Stimulated activated CD4-positive, alpha-beta T cell treated with anti-CD3 and anti-CD28 coated beads, Interleukin-1b, Interleukin-23, amount 100 ng/mL, for 4 hours (primary cell): ENCODE data around the gene RYR2.

Experiments
- DNase-seq, 2 donors: peaks; one replicate each; pipeline ENCODE4 v3.0.0-alpha.2; 2020; ENCODE audit warnings: low read depth in 2 of 2

RYR2 gene

DNA sequence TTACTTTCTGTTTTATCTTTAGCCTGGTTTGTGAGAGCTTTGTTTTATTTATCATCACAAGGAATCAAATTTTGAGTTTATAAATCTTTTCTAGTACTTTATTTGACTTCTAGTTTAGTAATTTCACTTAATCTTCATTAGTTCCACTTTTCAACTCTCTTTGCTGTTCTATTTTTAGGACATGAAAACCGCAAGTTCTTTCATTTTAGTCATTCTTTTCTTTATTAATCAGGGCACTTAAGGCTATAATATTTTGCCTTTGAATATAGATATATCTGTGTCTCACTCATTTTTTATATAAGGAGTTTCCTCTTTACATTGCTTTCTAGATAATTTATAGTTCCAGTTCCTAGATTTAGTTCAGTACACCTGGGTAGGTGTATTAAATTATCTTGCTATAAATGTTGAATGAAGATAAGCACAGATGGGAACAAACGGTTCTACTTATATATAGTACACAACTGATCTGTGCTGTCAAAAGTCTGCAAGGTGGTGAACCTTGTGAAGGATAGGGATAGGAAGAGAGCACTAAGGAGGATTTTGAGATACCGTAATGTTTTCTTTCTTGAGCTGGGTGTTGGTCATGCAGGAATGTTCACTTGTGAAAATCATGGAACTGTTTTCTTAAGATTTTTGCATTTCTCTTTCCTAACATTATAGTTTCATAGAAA is 402.3 kb downstream of the RYR2 start:
- DNase-seq, result no peak

DNA sequence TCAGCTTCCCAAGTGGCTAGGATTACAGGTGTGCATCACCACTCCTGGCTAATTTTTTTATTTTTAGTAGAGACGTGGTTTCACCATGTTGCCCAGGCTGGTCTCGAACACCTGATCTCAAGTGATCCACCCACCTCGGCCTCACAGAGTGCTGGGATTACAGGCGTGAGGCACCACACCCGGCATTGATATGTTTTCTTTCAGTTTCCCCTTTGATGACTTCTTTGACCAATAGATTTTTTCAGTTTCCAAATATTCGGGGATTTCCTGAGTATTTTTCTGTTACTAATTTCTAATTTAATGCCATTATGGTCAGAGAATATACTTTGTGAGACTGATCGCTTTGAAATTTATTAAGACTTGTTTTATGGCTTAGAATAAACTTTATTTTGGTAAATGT is 406.1 kb downstream of the RYR2 start:
- no peak for DNase-seq

DNA sequence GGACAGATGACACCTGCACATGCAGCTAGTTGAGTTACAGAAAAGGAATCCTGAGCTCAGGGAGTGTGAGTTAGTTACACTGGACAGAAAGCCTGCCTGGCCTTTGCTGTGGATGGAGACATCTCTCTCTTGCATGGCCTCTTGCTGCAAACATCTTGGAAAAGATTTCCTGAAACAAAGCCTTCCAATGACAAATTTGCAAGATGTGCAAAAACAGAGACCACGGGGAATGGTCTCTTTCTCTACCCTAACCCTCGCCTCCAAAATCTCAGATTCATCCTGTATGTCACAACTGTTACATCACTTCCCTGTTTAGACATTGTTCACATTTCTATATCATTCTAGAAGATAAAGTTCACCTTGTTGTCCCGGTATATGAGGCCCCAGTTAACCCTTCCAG is 415.6 kb downstream of the RYR2 start:
- no peak for DNase-seq

GRCh38 chr1:237467320-237467719 is 425.3 kb downstream of the RYR2 start:
- DNase-seq, result no peak

DNA sequence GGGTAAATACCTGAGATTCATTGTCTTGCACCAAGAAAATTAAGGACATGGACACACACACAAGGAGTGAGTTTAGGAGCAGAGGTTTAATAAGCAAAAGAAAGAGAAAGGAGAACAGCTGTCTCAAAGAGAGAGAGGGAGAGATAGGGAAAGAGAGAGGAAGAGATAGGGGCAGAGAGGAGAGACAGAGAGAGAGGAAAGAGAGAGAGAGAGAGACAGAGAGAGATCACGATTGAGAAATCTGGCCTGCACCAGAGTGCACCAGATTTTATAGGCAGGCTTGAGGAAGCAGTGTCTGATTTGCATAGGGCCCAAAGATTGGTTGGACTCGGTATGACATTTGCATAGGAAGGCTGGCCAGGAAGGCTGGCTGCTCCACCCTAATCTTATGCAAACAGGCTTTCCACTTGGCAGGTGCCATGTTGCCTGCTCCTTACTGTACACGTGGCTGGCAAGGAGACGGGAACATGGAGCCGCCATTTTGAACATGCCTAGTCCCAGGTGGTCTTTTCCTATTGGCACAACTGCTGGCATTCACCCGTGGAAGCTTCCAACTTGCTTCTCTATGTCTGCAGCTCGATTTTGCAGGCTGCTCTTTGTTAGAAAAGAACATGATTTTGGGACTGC is 428.8 kb downstream of the RYR2 start:
- no peak for DNase-seq

DNA sequence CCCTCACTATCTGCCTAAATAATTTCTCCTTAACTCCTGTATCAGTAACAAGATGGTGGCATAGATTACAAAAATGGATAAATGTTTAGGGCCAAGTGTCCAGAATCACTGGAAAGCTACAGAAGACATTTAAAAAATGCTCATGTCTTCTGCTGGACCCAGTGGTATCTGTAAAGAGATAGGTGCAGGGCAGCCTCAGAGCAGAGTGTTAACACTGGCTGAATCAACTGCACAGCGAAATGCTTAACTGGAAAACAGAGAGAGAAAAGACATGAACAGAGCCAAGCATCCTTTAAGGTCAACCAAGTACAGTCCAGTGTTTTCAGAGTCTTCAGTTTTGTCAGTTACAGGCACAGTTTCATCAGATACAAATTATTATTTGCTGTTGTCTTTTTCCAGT is 429.4 kb downstream of the RYR2 start:
- DNase-seq, result no peak

DNA sequence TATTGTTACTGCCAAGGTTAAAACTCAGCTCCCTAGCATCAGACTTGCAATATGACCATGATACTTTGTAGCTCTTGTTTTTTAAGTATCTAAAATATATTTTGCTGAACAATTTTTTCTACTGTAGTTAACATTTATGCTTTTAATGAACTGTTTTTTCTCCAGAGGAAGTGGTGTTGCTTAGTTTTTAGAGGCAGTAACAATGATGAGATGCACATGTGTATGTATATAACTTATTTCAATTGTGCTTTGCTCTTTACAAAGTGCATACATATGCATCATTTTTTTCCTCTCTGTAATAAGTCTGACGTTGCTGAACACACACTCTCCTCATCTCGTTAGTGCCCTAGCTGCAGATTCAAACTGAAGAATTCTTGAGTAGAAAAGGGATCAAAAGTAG is 430.0 kb downstream of the RYR2 start:
- DNase-seq, result no peak

DNA sequence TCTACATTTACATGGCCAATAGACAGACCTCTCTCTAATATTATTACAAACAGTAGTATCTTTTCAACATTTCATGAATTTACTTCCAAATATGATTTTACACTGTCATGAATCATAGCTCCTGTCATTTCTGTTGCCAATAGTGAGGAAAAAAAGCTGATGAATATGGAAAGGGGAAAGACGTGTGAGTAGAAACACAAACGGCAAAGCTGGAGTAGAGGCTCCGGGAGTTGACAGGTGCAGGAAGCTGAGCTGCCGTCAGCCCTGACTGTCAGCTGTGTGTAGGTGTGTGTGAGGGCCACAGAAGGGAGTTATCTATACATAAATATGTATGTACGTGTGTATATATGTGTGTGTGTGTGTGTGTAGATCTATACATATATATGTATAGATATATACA is 431.9 kb downstream of the RYR2 start:
- DNase-seq, result no peak

DNA sequence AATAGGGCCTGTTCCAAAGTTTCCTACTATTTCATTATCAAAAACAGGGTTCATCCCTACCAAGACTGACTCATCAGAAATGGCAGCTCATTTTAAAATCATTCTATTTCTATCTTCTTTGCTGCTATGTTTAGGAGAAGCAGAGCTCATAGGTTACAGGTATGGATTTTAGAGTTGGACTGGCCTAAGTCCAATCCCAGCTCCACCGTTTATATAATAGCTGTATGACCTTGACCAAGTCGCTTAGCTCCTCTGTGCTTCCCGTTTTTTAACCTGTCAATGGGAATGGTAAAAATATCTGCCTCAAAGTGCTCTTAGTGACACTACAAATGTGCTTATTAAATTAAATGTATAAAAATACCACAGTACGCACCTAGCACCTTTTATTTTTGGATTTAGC is 436.1 kb downstream of the RYR2 start:
- DNase-seq, result no peak

- DNase-seq, result no peak
These were observed 436.9 kb downstream of the RYR2 start for GRCh38 chr1:237478842-237479241.

DNA sequence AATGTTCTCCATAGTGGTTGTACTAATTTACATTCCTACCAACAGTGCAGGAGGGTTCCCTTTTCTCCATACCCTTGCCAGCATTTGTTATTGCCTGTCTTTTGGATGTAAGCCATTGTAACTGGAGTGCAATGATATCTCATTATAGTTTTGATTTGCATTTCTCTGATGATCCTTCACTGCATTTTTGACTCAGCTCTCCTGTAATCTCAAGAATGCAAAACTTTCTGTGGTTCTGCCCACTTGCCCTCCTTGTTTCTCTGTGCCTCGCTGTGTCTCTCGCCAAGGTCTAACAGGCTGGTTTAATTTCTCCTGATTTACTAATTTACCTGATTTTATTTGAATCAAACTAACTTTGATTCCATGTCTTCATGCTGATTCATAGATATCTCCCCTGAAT is 440.8 kb downstream of the RYR2 start:
- no peak for DNase-seq

- no peak for DNase-seq
These were observed 450.4 kb downstream of the RYR2 start for GRCh38 chr1:237492359-237492758.

- no peak for DNase-seq
These were observed 458.6 kb downstream of the RYR2 start for GRCh38 chr1:237500566-237500965.

DNA sequence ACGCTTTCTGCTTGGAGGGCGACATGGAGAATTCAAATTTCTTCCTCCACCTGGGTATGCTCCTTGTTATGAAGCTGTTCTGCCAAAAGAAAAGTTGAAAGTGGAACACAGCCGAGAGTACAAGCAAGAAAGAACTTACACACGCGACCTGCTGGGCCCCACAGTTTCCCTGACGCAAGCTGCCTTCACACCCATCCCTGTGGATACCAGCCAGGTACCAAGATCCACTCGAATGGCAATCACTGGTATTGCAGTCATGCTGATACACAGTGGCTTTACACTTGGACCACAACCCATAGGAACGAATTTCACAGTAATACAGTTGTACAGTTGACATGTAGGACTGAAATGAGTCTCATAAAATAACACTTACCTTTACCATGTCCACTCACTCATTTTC is 461.3 kb downstream of the RYR2 start:
- DNase-seq, result no peak

DNA sequence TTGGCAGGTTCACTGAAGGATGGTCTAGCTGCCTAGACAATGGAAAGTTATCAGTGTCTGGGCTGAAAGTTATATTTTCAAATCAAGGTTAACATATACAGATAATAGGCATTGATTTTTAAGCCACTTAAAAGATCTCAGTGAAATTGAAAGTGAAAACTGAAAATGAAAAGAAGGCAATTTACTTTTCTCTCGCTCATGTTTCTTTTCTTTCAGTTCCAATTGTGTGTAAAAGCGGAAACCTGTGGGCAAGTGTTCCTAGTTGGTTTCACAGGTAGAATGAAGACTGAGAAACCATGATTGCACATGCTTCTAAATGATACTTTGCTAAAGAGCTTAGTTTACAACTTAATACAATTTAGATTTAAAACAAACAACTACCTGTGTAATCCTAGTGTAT is 465.0 kb downstream of the RYR2 start:
- no peak for DNase-seq

- DNase-seq, result no peak
These were observed 467.8 kb downstream of the RYR2 start for GRCh38 chr1:237509748-237510147.

DNA sequence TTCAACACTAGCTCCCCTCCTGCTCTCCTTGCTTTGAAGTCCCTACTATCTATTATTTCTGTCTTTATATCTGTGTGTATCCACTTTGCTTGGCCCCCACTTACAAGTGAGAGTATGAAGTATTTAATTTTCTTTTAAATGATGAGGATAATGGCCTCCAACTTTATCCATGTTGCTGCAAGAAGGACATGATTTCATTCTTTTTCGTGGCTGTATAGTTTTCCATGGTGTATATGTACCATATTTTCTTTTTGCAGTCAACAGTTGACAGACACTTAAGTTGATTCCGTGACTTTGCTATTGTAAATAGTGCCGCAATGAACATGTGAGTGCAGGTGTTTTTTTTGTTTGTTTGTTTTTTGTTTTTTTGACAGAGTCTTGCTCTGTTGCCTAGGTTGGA is 483.1 kb downstream of the RYR2 start:
- DNase-seq, result no peak

DNA sequence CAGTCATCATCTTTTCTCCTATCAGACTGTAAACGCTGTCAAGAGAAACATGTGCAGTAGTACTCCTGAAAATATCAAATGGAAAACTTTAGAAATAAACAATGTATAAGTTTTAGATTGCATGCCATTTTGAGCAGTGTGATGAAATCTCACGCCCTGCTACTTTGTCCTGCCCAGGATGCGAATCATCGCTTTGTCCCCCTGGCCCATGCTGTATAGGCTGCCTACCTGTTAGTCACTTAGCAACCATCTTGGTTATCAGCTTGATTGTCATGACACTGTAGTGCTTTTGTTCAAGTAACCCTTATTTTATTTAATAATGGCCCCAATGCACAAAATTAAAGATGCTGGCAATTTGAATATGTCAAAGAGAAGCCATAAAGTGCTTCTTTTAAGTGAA is 485.8 kb downstream of the RYR2 start:
- DNase-seq, result no peak

DNA sequence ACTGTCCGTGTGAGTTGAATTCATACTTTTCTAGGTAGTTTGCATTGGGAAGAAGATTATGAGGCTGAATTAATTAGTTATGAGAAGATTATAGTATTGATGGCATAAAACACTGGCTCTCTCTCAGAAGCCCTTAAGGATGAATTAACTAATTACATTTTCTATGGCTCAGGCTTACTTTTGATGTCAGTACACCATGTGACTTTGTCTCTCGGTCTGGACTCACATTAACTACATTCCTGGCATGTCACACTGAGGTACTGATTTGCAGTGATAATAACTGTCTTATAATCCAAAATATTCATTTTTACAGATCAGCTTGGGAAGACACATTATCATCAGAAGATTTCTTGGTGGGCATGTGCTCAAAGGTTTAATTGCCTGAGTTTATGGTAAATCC is 486.6 kb downstream of the RYR2 start:
- DNase-seq, result no peak

DNA sequence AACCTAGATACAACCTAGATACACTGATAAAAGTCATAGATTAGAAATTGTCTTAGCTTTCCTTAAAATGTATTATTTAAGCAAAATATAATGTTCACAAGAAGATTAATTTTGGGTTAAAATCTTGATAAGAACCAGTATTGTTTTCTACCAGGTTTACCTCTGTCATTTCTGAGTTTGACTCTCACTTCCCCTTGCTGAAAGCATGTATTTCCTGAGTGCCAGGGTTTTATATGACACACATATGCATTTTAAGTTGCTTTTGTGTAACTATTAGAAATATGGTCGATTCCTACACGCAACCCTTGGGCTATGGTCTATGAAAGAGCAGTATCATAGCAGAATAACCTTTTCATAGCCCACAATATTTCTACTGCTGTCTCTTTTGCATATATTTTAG is 497.1 kb downstream of the RYR2 start:
- DNase-seq, result no peak

DNA sequence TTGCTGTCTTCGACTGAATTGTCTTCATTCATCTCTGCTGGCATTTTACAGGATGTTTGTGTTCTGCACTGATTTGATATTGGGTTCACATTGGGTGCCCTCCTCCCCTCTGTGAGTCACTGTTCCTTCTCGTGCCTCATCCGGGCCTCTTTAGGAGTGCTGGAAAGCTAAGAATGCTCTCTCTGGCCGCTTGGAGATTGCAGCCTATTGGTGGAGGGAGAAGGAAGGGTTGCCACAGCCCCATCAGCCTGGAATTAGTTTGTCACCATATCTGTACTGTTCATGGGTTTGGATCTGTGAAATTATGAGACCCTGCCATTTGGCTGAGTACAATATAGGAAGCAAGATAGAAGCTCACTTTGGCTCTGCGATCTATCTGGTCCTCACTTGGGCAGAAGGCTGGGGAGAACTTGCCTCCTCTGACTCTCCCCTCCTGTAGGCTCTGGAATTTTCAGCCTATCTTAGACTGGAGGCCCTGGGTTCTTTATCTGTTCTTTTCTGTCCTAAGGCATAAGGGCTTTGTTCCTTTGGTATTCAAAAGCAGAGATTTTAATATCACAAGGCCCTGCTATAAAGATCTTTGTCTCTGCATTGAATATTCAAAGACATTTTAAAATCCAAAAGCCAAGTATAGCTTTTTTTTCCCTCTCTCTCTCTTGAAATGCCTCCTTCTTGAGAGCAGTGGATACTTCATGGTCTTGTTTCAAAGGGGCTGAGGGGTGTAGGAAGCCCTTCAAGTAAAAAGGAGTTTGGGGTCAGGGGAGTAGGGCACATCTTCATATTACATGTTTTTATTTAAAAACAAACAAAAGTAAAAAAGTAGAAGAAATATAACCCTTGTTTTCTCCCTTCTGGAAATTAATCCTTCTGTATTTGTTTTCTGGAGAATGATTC is 500.8 kb downstream of the RYR2 start:
- no peak for DNase-seq

GRCh38 chr1:237553078-237553477 is 511.1 kb downstream of the RYR2 start:
- no peak for DNase-seq

GRCh38 chr1:237556911-237557310 is 514.9 kb downstream of the RYR2 start:
- DNase-seq, result no peak
